GM15510 (cell line): ENCODE data around the gene ALDH1A1.

ENCODE experiments used
- POLR2A ChIP-seq: IDR thresholded peaks from 3 replicates; pipeline ENCODE4 v1.6.1; 2011; ENCODE audit warnings: borderline replicate concordance; ENCODE audit not compliant: insufficient read length; ENCODE audit errors: extremely low read depth

Gene ALDH1A1

DNA sequence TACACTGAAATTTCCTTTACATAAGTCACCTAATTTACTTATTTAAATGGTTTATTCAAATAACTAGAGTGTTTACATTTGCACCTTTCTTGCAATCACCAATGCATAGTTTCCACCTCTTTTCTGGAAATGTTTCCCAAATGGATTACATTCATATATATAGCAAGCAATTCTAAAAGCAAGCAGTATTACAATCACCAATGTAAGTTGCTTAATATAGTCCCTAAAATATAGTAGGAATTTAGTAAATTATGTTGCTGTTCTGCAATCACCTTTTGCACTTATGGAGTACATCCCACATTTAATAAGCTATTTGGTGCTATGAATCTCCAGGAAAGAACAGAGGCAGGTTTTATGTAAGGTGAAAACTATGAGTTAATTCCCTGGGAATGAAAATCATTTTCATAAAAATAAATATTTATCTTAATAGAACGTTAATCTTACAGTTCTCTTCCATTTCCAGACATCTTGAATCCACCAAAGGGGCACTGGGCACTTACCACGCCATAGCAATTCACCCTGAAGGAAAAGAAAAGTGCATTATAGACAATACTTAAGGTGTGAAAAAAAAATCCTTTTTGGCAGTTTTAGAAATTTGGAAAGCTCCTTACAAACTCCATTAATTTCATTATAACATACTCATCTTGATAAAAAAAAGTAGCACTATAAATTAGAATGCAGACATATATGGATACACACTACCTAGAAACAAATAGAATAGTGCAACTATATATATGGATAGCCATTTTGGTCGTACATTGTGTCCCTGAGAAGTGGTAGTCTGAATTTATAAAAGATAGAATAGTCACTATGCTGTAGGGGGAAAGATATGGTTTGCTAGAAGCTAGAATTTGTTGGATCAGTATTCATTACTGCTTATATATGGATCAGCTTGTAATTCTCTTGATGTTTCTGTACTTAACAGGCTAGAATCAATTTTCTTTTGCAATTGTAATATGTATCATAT, 47.1 kb downstream of the ALDH1A1 start:
- TF ChIP-seq POLR2A = no peak

DNA sequence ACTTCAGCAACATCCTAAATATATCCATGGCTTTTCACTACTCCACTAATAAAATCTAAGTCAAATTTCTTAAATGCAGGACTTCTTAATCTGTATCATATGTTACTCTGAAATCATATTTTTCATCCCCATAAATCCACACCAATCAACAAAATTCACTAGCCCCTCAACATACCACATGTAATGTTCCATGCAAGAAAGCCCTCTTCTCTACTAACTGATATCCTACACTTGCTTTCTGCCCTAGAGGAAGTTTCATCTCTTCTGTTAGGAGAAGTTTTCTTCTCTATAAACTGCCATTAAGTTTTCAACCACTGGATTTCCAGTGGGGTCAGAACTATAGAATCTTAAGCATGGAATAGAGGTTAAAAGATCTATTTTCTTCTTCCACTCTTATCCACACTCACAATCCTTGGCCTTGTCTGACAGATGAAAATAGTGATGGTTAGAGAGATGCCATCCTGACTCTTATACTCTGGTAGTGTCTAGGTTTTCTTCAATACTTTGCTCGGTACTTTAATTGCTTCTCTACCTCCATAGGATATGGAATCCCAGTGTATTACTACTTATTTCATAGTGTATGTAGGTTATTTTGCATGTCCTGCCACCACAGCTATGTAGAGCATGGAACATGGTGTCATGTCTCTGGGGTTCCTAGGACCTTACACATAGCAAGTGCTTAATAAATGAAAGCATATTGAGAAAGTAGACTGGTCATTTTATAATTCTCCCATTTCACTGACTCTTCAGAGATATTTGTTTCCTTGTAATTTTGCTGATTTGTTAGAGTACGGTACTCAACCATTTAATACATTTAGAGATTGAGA, 48.4 kb downstream of the ALDH1A1 start:
- TF ChIP-seq POLR2A = no peak

DNA sequence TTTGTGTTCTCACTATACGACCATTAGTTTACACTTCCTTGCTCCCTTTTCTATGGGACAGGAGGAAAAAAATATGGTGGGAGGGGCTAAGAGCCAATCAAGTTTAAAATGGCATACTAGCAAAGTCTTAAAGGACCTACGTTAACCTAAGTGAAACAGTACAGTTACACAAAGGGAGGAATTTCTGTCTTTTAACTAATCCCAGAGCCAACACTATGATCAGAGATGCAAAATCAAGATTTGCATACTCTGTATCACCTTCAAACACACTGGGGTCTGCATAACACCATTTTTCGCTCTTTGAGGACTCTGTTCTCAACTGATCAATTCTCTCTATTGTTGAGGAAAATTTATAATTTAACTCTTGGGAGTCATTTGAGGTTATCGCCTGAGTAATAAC, 49.8 kb downstream of the ALDH1A1 start:
- no peak for TF ChIP-seq POLR2A

DNA sequence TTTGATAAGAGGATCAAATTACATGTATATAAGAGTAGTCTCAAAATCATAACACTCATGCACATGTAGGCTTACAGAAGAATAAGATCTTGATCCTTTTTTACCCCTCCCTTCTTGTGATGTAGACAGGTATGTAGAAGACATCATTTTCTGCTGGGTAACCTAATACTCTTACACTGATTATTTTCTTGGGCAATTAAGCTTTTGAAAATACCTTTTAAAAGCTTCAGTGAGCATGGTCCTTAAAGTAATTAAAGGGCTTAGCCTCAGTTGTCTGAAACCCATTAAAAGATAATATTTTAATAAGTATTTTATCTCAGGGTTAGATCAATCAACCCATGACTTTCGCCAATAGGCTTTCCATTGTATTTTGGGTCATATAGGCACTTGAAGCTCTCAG, 50.6 kb downstream of the ALDH1A1 start:
- TF ChIP-seq POLR2A = no peak

DNA sequence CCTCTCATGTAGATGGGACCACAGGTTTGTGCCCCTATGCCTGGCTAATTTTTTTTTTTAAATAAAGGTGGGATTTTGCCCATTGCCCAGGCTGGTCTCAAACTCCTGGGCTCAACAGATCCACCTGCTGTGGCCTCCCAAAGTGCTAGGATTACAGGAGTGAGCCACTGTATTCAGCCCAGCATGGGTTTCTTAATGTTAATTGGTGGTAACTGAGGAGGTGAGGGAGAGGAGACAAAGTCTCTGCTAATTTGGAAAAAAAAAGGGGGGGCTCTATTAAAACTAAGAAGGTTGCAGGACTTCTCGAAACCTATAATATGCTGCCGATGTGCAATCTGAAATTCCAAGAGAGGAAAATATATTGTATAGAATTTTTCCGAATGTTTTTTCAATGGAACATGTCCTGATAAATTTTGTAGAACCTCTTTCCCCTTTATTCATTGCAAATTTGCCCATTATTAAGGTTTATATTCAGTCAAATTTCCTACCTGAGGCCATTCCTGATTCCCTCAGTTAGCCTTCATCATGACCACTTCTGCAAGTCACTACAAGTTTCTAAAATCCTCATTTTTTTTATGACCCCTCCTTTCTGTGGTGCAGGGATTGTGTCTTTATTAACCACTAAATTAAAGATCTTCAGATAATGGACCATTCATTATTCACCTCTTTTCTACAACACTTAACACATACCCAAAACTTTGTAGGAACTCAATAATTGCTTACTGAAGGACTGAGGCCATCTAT, 52.9 kb downstream of the ALDH1A1 start:
- TF ChIP-seq POLR2A = no peak

DNA sequence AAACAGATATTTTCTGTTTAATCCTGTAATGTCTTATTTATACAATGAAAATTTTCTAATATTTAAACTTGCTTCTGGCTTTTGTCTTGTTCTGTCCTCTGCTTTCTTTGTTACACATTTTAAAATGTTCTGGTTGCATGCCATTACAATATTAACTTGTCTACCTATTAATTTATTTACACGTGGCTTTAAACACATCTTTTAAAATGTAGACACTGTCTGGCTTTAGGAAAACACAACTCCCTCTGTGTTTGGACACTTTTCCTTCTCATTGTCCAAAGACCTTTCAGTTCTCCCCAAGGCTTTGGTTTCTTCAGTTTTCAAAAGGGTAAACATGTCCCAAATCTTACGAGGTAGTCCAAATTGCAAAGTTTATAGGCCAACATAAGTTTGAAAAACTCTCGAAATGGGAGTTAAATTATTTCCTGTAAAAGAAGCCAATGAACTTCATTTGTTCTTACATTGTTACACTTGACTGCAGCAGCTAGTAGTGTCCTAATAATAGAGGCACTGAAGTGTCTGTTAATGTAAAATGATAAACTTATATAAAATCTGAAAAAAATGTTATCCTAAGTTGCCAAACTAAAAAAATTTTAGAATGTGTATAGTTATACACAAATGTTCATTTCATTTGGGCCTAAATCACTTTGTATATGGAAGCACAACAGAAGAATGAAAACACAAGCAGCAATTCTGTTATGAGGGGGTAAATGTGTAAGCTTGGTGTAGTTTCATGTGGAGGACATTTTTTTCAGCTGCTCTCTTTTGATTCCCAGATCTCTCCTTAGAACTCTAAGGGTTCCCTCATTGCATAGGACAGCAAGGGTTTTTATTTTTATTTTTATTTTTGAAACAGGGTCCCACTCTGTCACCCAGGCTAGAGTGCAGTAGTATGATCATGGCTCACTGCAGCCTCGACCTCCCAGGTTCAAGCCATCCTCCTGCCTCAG, 53.8 kb downstream of the ALDH1A1 start:
- no peak for TF ChIP-seq POLR2A

DNA sequence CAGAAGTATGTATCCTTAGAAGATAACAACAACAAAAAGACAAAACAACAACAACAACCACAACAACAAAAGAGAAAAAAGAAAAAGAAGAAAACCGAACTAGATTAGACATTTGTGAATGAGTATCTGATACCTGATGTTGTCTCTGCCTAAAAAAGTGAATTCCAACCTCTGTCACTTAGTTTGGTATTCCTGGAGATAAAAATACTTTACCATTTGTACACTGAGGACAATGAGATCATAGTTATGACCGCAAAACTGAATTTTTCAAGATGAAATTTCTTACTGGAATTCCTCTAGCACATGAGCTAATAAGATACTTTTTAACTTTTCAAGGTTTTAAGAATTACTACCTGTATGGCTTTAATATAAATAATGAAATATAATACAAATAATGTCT, 54.5 kb downstream of the ALDH1A1 start:
- no peak for TF ChIP-seq POLR2A

DNA sequence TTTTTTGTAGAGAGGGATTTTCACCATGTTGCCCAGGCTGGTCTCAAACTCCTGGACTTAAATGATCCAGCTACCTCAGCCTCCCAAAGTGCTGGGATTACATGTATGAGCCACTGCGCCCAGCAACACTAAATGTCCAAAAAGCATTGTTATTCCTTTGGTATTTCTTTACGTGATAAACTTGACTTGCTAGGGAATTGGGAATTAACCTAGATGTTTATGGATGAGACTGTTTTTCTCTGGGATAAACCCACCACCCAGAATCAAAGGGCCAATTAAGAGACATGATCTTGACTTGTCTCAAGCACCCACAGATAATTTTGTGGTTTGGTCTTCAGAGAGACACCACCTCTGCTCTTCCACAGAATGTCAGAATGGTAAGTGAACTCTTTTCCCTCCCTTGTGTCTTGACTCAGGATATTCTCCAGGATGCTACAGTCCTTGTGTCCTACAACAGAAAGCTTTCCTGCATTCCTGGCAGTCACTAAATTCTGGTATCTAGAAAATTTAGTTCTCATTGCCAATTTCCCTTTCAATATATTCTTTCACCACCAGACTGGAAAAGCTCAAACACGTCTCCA, 55.7 kb downstream of the ALDH1A1 start:
- no peak for TF ChIP-seq POLR2A

DNA sequence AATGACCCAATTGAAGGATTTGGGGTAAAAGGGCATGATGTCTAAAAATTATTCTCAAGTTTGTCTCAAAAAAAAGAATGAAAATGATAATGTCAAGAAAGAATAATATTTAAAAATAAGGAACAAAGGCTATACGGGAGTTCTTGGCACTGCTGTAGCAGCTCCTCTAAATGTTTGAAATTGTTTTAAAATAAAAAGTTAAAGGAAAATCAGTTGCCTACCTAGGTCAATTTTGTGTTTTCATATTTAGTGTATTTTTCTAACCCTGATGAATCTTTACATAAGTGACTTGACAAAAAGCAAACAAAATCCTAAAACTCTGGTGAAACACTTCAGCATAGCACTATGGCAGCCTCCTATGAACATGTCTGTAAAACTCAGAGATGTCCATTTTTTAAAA, 56.4 kb downstream of the ALDH1A1 start:
- no peak for TF ChIP-seq POLR2A

DNA sequence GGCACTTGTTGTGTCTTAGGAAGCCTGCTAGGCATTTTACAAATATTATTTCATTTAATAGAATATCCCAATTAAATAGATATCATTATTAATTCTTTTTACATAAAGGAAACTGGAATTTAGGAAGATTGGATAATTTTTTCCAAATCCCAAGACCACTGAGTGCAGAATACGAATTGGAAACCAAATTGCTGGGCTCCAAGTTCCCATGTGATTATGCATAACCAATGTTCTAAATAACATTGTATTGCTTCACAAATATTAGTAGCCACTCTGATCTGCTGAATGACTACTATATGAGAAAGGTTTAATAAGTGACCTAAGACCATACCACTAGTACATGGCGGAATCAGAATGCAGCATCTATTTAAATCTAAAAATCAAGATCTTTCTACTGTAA, 57.7 kb downstream of the ALDH1A1 start:
- no peak for TF ChIP-seq POLR2A

DNA sequence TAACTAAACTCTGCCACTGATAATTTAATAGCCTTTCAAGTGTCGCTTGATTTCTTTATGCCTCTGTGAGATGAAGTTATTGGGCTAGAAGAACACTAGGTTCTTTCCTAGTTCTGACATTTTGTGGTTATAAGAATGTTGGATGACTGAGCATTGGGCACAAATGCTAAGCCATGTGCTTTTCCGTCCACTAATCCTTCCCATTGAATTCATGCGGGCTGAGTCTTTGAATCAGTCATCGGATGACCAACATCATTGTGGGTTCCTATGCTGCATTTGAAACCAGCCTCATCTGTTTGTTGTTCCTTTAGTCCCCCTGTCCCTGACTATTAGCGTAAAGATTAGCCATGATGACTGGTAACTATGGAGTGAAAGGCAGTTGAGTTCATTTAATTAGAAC, 58.5 kb downstream of the ALDH1A1 start:
- no peak for TF ChIP-seq POLR2A

DNA sequence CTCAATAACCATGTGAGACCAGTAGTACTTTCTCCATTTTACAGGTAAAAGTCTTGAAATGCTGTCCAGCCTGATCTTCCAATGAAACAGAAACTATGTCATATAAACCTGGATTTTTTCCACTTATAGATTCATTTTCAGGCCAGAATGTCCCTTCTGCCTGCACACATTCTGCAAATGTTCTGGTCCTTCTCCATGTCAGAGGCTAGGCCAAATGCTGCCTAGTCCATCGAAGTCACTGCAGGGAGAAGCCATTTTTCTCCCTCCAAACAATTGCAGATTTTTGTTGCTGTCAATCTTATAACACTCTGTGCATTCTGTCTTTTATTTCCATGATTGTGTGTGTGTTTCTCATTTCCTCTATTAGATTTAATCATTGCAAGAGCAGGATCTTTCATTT, 59.4 kb downstream of the ALDH1A1 start:
- no peak for TF ChIP-seq POLR2A

DNA sequence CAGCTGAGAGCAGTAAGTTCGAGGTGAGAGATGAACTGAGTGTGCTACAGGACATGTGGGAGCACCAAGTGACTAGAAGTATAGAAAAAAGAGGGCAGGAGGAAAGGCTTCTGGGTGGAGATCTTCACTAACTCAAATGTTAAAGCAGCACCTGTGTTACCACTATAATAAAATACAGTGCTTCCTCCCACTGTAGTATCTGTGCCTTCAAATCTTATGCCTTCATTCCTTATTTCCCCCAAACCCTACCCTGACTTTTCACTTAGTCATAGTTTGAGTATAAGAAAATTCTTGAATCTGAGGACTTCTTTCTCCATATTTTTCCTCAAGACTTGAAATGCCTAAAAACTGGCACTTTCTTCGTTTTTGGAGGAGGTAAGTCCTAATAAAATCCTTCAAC, 61.8 kb downstream of the ALDH1A1 start:
- TF ChIP-seq POLR2A = no peak
